Calu3 (cell line): ENCODE measurements around the gene FHIT. TPM values are rescaled to one million over a fixed set of nuclear protein-coding genes. Genes with fewer than 3 reads are reported as not detected.
"Not testable (repeated sequence)": the region's sequence is repeated elsewhere in the genome, so short reads cannot be mapped to it uniquely, and the experiment has no call there.

Experiments
- BruUV-seq: library from RNA; stranded (reverse); fragments of 400-500 nt; replicated peaks from 2 replicates; lab custom pipeline; 2021; lab: Mats Ljungman, UMichigan
- CTCF ChIA-PET: fragments of 300-600 bp; sonication (Branson Sonifier 250); formaldehyde crosslinking; loops from one replicate; lab custom pipeline; 2022; ENCODE audit warnings: antibody characterized with exemption; lab: Charles Lee
- DNase-seq: peaks from one replicate; pipeline ENCODE4 v3.0.0; 2022
- H3K27ac Mint-ChIP-seq: one replicate; pipeline ENCODE4 v1.8.0; 2022; ENCODE audit warnings: mixed read lengths; ENCODE audit not compliant: unreplicated experiment
- H3K27me3 Mint-ChIP-seq: one replicate; pipeline ENCODE4 v1.8.0; 2022; ENCODE audit warnings: mixed read lengths; ENCODE audit not compliant: unreplicated experiment
- H3K36me3 Mint-ChIP-seq: one replicate; pipeline ENCODE4 v1.8.0; 2022; ENCODE audit warnings: mild to moderate bottlenecking, moderate library complexity, mixed read lengths; ENCODE audit not compliant: insufficient read depth, unreplicated experiment
- H3K4me1 Mint-ChIP-seq: one replicate; pipeline ENCODE4 v1.8.0; 2022; ENCODE audit warnings: mild to moderate bottlenecking, low read depth, mixed read lengths; ENCODE audit not compliant: unreplicated experiment
- H3K4me3 Mint-ChIP-seq: one replicate; pipeline ENCODE4 v1.8.0; 2022; ENCODE audit warnings: mild to moderate bottlenecking, low read depth, moderate library complexity, mixed read lengths; ENCODE audit not compliant: unreplicated experiment
- H3K9me3 Mint-ChIP-seq: one replicate; pipeline ENCODE4 v1.8.0; 2022; ENCODE audit warnings: low read depth, mixed read lengths; ENCODE audit not compliant: unreplicated experiment
- CTCF ChIP-seq: fragments of 200-600 bp; IDR thresholded peaks from one replicate; pipeline ENCODE4 v1.8.0; 2022; ENCODE audit warnings: antibody characterized with exemption; ENCODE audit not compliant: unreplicated experiment
- intact Hi-C: fragments of 100-400 bp; cut with micrococcal nuclease; formaldehyde crosslinking; loops from one replicate; pipeline ENCODE4 v1.10.0; 2022; ENCODE audit not compliant: unreplicated experiment
- total RNA-seq: library from RNA; stranded (reverse); gene quantifications from 2 replicates; pipeline ENCODE4 v1.2.3, GENCODE V29; 2022

The FHIT gene
- total RNA-seq, 1 experiment from 2014 or later = 6.2 TPM

- no peak for TF ChIP-seq CTCF
- Mint-ChIP-seq H3K4me1 (no peaks in the 10 kb centered on the region), H3K27me3 (no peaks in the 10 kb centered on the region), H3K9me3 (no peaks in the 10 kb centered on the region), H3K27ac (no peak overlapping the region), H3K4me3 (no peak overlapping the region), H3K36me3 (no peaks in the 10 kb centered on the region)
- DNase-seq = no peak
- BruUV-seq = no TSS peak
- CTCF ChIA-PET = no interaction called here
- intact Hi-C loops = no loop called here
Measured at GRCh38 chr3:61221759-61222362, 29.4 kb downstream of the FHIT start.

- intact Hi-C loops = no loop called here
- no peaks in the 10 kb centered on the region for H3K9me3 Mint-ChIP-seq
- H3K36me3 Mint-ChIP-seq = no peaks in the 10 kb centered on the region
- no peak for DNase-seq
- CTCF ChIA-PET = no interaction called here
- TF ChIP-seq CTCF = no peak
- H3K4me1 Mint-ChIP-seq = no peaks in the 10 kb centered on the region
- no peaks in the 10 kb centered on the region for H3K27me3 Mint-ChIP-seq
- H3K4me3 Mint-ChIP-seq = no peak overlapping the region
- no TSS peak for BruUV-seq
- no peak overlapping the region for H3K27ac Mint-ChIP-seq
Measured at GRCh38 chr3:61218504-61218903, 32.7 kb downstream of the FHIT start.

- H3K27ac Mint-ChIP-seq, intact Hi-C loops, H3K27me3 Mint-ChIP-seq, H3K9me3 Mint-ChIP-seq, CTCF ChIA-PET, DNase-seq, H3K4me1 Mint-ChIP-seq, H3K4me3 Mint-ChIP-seq, H3K36me3 Mint-ChIP-seq, BruUV-seq: not testable (repeated sequence)
Measured at GRCh38 chr3:61216171-61216570, 35.1 kb downstream of the FHIT start.

- H3K27me3 Mint-ChIP-seq = no peaks in the 10 kb centered on the region
- no peak overlapping the region for H3K4me3 Mint-ChIP-seq
- no peaks in the 10 kb centered on the region for H3K9me3 Mint-ChIP-seq
- no peak overlapping the region for H3K27ac Mint-ChIP-seq
- BruUV-seq = no TSS peak
- H3K4me1 Mint-ChIP-seq = no peaks in the 10 kb centered on the region
- CTCF ChIA-PET = no interaction called here
- no peak for TF ChIP-seq CTCF
- intact Hi-C loops = no loop called here
- DNase-seq = no peak
- no peaks in the 10 kb centered on the region for H3K36me3 Mint-ChIP-seq
Measured at GRCh38 chr3:61202086-61202485, 49.2 kb downstream of the FHIT start.

- no TSS peak for BruUV-seq
- Mint-ChIP-seq H3K27me3 (no peaks in the 10 kb centered on the region), H3K9me3 (no peaks in the 10 kb centered on the region), H3K4me1 (no peaks in the 10 kb centered on the region), H3K4me3 (no peak overlapping the region), H3K36me3 (no peaks in the 10 kb centered on the region), H3K27ac (no peak overlapping the region)
- CTCF ChIA-PET = no interaction called here
- TF ChIP-seq CTCF = no peak
- no peak for DNase-seq
- intact Hi-C loops = no loop called here
Measured at GRCh38 chr3:61201071-61201470, 50.2 kb downstream of the FHIT start.
